GM18499 (cell line): Measurements from ENCODE around the gene SUV39H2.
"Not testable (repeated sequence)": the region's sequence is repeated elsewhere in the genome, so short reads cannot be mapped to it uniquely, and the experiment has no call there.

Source experiments
- ATAC-seq: cut with Tn5 transposase; IDR thresholded peaks from one replicate; pipeline ENCODE4 v1.9.1; 2021; ENCODE audit warnings: moderate number of reproducible peaks; ENCODE audit not compliant: insufficient read depth, unreplicated experiment

Gene SUV39H2

GRCh38 chr10:14878266-14879123 lies at the start of gene SUV39H2:
Gene SUV39H2, plus strand, starts transcription at chr10:14878866. Its CDS starts 23 bp downstream, at chr10:14878889.
- ATAC-seq = peak; percentile 69

GRCh38 chr10:14833106-14833505 lies 45.6 kb upstream of the SUV39H2 start:
- ATAC-seq = no peak

- no peak for ATAC-seq
Observed at GRCh38 chr10:14836208-14836607, 42.5 kb upstream of the SUV39H2 start.

- ATAC-seq = no peak
Observed at GRCh38 chr10:14837003-14837756, 41.5 kb upstream of the SUV39H2 start.

GRCh38 chr10:14837757-14838581 lies 40.7 kb upstream of the SUV39H2 start, which contains the start of the genes CDNF, HSPA14 and MSANTD7:
Gene CDNF, minus strand, starts transcription at chr10:14838037. Its CDS starts 91 bp downstream, at chr10:14837946.
Gene HSPA14, plus strand, starts transcription at chr10:14838306. Its CDS starts 97 bp downstream, at chr10:14838403.
Gene MSANTD7, plus strand, starts transcription at chr10:14838306. Its CDS starts 3,979 bp downstream, at chr10:14842285.
- ATAC-seq = peak; percentile 92

- no peak for ATAC-seq
Observed at GRCh38 chr10:14838582-14839304, 39.9 kb upstream of the SUV39H2 start.

GRCh38 chr10:14839305-14839695 lies 39.4 kb upstream of the SUV39H2 start:
- ATAC-seq = no peak

GRCh38 chr10:14840178-14840577 lies 38.5 kb upstream of the SUV39H2 start:
- no peak for ATAC-seq

- ATAC-seq = no peak
Observed at GRCh38 chr10:14843327-14843988, 35.2 kb upstream of the SUV39H2 start.

GRCh38 chr10:14844948-14845347 lies 33.7 kb upstream of the SUV39H2 start:
- no peak for ATAC-seq

- no peak for ATAC-seq
Observed at GRCh38 chr10:14852236-14852635, 26.4 kb upstream of the SUV39H2 start.

GRCh38 chr10:14855453-14855852 lies 23.2 kb upstream of the SUV39H2 start:
- no peak for ATAC-seq

GRCh38 chr10:14858338-14858960 lies 20.2 kb upstream of the SUV39H2 start:
- no peak for ATAC-seq

GRCh38 chr10:14859043-14859442 lies 19.6 kb upstream of the SUV39H2 start:
- ATAC-seq = no peak

- no peak for ATAC-seq
Observed at GRCh38 chr10:14859775-14860174, 18.9 kb upstream of the SUV39H2 start.

- no peak for ATAC-seq
Observed at GRCh38 chr10:14860791-14861190, 17.9 kb upstream of the SUV39H2 start.

- not testable (repeated sequence) for ATAC-seq
Observed at GRCh38 chr10:14864466-14864865, 14.2 kb upstream of the SUV39H2 start.

GRCh38 chr10:14864871-14865270 lies 13.8 kb upstream of the SUV39H2 start:
- not testable (repeated sequence) for ATAC-seq
